ENCODE measurements around the gene UMOD.

UMOD gene

GRCh38 chr16:20307240-20307671, 45.3 kb downstream of the UMOD start:
- TF ChIP-seq CREB5 (CRISPR knock-in tag; IDR thresholded peaks at IDR 0.05; ENCODE audit: low read depth) (no peak), ZC3H10 (CRISPR knock-in tag; IDR thresholded peaks at IDR 0.05) (no peak), BACH2 (CRISPR knock-in tag; IDR thresholded peaks at IDR 0.05; ENCODE audit: borderline replicate concordance) (no peak)
- ATAC-seq: no peak

DNA sequence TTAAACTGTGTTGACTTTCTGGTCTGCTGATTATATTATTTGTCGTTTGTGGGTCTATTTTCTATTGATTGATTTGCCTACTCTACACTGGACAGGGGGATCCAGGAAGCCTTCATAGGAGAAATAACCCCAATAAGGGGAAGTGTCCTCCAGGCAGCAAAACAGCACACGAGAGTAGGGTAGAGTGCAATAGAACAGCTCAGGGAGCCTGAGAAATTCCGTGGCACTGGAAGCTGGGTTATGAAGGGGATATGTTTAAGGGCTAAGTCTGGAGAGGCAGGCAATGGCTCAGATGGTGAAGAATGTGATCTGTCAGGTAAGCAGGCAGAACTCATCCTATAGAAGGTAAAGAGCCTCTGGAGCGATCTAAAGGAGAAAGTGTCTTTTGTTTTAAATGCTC, 46.1 kb downstream of the UMOD start:
- no peak for ATAC-seq
- TF ChIP-seq TCF4 (CRISPR knock-in tag; IDR thresholded peaks at IDR 0.05; ENCODE audit: borderline replicate concordance) (no peak), SNAI2 (CRISPR knock-in tag; IDR thresholded peaks at IDR 0.05) (no peak), ZC3H10 (CRISPR knock-in tag; IDR thresholded peaks at IDR 0.05) (no peak), ARNTL (CRISPR knock-in tag; IDR thresholded peaks at IDR 0.05; ENCODE audit: borderline replicate concordance, low read depth) (no peak), TOX (CRISPR knock-in tag; IDR thresholded peaks at IDR 0.05; ENCODE audit: borderline replicate concordance) (no peak), OSR1 (CRISPR knock-in tag; IDR thresholded peaks at IDR 0.05) (no peak), ZNF8 (CRISPR knock-in tag; IDR thresholded peaks at IDR 0.05) (no peak), BACH2 (CRISPR knock-in tag; IDR thresholded peaks at IDR 0.05; ENCODE audit: borderline replicate concordance) (no peak), ZNF70 (CRISPR knock-in tag; IDR thresholded peaks at IDR 0.05) (no peak)
- TF ChIP-seq, protein P1, sequence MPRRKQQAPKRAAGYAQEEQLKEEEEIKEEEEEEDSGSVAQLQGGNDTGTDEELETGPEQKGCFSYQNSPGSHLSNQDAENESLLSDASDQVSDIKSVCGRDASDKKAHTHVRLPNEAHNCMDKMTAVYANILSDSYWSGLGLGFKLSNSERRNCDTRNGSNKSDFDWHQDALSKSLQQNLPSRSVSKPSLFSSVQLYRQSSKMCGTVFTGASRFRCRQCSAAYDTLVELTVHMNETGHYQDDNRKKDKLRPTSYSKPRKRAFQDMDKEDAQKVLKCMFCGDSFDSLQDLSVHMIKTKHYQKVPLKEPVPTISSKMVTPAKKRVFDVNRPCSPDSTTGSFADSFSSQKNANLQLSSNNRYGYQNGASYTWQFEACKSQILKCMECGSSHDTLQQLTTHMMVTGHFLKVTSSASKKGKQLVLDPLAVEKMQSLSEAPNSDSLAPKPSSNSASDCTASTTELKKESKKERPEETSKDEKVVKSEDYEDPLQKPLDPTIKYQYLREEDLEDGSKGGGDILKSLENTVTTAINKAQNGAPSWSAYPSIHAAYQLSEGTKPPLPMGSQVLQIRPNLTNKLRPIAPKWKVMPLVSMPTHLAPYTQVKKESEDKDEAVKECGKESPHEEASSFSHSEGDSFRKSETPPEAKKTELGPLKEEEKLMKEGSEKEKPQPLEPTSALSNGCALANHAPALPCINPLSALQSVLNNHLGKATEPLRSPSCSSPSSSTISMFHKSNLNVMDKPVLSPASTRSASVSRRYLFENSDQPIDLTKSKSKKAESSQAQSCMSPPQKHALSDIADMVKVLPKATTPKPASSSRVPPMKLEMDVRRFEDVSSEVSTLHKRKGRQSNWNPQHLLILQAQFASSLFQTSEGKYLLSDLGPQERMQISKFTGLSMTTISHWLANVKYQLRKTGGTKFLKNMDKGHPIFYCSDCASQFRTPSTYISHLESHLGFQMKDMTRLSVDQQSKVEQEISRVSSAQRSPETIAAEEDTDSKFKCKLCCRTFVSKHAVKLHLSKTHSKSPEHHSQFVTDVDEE (CRISPR knock-in tag; IDR thresholded peaks at IDR 0.05): no peak
- TF ChIP-seq, protein P2, sequence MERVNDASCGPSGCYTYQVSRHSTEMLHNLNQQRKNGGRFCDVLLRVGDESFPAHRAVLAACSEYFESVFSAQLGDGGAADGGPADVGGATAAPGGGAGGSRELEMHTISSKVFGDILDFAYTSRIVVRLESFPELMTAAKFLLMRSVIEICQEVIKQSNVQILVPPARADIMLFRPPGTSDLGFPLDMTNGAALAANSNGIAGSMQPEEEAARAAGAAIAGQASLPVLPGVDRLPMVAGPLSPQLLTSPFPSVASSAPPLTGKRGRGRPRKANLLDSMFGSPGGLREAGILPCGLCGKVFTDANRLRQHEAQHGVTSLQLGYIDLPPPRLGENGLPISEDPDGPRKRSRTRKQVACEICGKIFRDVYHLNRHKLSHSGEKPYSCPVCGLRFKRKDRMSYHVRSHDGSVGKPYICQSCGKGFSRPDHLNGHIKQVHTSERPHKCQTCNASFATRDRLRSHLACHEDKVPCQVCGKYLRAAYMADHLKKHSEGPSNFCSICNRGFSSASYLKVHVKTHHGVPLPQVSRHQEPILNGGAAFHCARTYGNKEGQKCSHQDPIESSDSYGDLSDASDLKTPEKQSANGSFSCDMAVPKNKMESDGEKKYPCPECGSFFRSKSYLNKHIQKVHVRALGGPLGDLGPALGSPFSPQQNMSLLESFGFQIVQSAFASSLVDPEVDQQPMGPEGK (CRISPR knock-in tag; IDR thresholded peaks at IDR 0.05; ENCODE audit: borderline replicate concordance): no peak

DNA sequence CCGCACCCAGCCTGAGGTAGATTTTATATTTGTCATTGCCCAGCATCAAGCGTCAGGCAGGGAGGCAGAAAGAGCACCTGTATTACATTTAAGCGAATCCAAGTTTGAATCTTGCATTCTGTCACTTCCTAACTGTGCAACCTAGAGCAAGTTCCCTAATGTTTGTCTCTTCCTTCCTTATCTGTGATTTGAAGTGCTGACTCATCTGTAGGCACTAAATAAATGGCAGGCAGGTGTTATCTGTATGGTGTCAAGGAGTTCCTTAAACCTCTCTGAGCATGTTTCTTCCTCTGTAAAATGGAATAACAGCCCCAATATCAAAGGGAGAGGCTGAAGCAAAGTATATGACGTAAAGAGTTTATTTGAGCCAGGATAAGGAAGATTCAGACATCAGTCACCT, 49.5 kb downstream of the UMOD start:
- TF ChIP-seq RARB (CRISPR knock-in tag; IDR thresholded peaks at IDR 0.05): no peak
- no peak for TF ChIP-seq ESRRG (CRISPR knock-in tag; IDR thresholded peaks at IDR 0.05)
- no peak for TF ChIP-seq ZFP3 (CRISPR knock-in tag; IDR thresholded peaks at IDR 0.05)
- no peak for TF ChIP-seq TOX (CRISPR knock-in tag; IDR thresholded peaks at IDR 0.05; ENCODE audit: borderline replicate concordance)
- no peak for TF ChIP-seq ZC3H10 (CRISPR knock-in tag; IDR thresholded peaks at IDR 0.05)
- TF ChIP-seq ZNF8 (CRISPR knock-in tag; IDR thresholded peaks at IDR 0.05): no peak
- TF ChIP-seq, protein P1 (CRISPR knock-in tag; IDR thresholded peaks at IDR 0.05): no peak
- TF ChIP-seq, protein P3, sequence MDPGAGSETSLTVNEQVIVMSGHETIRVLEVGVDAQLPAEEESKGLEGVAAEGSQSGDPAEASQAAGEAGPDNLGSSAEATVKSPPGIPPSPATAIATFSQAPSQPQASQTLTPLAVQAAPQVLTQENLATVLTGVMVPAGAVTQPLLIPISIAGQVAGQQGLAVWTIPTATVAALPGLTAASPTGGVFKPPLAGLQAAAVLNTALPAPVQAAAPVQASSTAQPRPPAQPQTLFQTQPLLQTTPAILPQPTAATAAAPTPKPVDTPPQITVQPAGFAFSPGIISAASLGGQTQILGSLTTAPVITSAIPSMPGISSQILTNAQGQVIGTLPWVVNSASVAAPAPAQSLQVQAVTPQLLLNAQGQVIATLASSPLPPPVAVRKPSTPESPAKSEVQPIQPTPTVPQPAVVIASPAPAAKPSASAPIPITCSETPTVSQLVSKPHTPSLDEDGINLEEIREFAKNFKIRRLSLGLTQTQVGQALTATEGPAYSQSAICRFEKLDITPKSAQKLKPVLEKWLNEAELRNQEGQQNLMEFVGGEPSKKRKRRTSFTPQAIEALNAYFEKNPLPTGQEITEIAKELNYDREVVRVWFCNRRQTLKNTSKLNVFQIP (CRISPR knock-in tag; IDR thresholded peaks at IDR 0.05; ENCODE audit: borderline replicate concordance, low read depth): no peak
- ATAC-seq: no peak

GRCh38 chr16:20302389-20302788, 50.1 kb downstream of the UMOD start:
- no peak for ATAC-seq
- TF ChIP-seq ARNTL (CRISPR knock-in tag; IDR thresholded peaks at IDR 0.05; ENCODE audit: borderline replicate concordance, low read depth) (no peak), ESRRG (CRISPR knock-in tag; IDR thresholded peaks at IDR 0.05) (no peak), ZFP3 (CRISPR knock-in tag; IDR thresholded peaks at IDR 0.05) (no peak), ZFP30 (CRISPR knock-in tag; IDR thresholded peaks at IDR 0.05) (no peak), GLIS3 (CRISPR knock-in tag; IDR thresholded peaks at IDR 0.05) (no peak), CREB5 (CRISPR knock-in tag; IDR thresholded peaks at IDR 0.05; ENCODE audit: low read depth) (no peak), OSR1 (CRISPR knock-in tag; IDR thresholded peaks at IDR 0.05) (no peak), ZNF565 (CRISPR knock-in tag; conservative IDR thresholded peaks at IDR 0.05; ENCODE audit: low read depth) (no peak), CSDC2 (CRISPR knock-in tag; IDR thresholded peaks at IDR 0.05) (no peak), ZNF70 (CRISPR knock-in tag; IDR thresholded peaks at IDR 0.05) (no peak)
- TF ChIP-seq, protein P4, sequence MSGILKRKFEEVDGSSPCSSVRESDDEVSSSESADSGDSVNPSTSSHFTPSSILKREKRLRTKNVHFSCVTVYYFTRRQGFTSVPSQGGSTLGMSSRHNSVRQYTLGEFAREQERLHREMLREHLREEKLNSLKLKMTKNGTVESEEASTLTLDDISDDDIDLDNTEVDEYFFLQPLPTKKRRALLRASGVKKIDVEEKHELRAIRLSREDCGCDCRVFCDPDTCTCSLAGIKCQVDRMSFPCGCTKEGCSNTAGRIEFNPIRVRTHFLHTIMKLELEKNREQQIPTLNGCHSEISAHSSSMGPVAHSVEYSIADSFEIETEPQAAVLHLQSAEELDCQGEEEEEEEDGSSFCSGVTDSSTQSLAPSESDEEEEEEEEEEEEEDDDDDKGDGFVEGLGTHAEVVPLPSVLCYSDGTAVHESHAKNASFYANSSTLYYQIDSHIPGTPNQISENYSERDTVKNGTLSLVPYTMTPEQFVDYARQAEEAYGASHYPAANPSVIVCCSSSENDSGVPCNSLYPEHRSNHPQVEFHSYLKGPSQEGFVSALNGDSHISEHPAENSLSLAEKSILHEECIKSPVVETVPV (CRISPR knock-in tag; IDR thresholded peaks at IDR 0.05): no peak
